Neuronal stem cell (in vitro differentiated cells): Measurements from ENCODE around the gene CASP12.

Experiments
- DNase-seq: peaks from one replicate; pipeline ENCODE4 v3.0.0-alpha.2; 2013; ENCODE audit warnings: low spot score
- H2AFZ ChIP-seq: one replicate; pipeline ENCODE4 v1.6.1; 2013; ENCODE audit warnings: mild to moderate bottlenecking, low read length, inconsistent platforms
- H2AK5ac ChIP-seq: 2 replicates; pipeline ENCODE4 v1.6.1; 2013; ENCODE audit warnings: low read depth, mild to moderate bottlenecking, inconsistent platforms, low read length, moderate library complexity, mixed read lengths
- H2BK120ac ChIP-seq: 2 replicates; pipeline ENCODE4 v1.6.1; 2013; ENCODE audit warnings: low read depth, mild to moderate bottlenecking, inconsistent platforms, low read length, moderate library complexity, mixed read lengths
- H2BK12ac ChIP-seq: one replicate; pipeline ENCODE4 v1.6.1; 2013; ENCODE audit warnings: low read length, inconsistent platforms
- H2BK15ac ChIP-seq: 2 replicates; pipeline ENCODE4 v1.6.1; 2013; ENCODE audit warnings: mild to moderate bottlenecking, low read length, inconsistent platforms, mixed read lengths
- H2BK5ac ChIP-seq: one replicate; pipeline ENCODE4 v1.6.1; 2013; ENCODE audit warnings: inconsistent platforms, mild to moderate bottlenecking, low read length, moderate library complexity
- H3K14ac ChIP-seq: one replicate; pipeline ENCODE4 v1.6.1; 2013; ENCODE audit warnings: low read length, inconsistent platforms
- H3K18ac ChIP-seq: 2 replicates; pipeline ENCODE4 v1.6.1; 2013; ENCODE audit warnings: low read length, inconsistent platforms
- H3K23ac ChIP-seq: 2 replicates; pipeline ENCODE4 v1.6.1; 2013; ENCODE audit warnings: low read depth, mild to moderate bottlenecking, mixed read lengths, low read length, inconsistent platforms; ENCODE audit not compliant: poor library complexity
- H3K27ac ChIP-seq: replicated peaks from 3 replicates; pipeline ENCODE4 v1.5.1; 2013; ENCODE audit warnings: low read length, inconsistent platforms
- H3K27me3 ChIP-seq, 3 experiments: 2 replicates each; pipeline ENCODE4 v1.6.1; 2013; ENCODE audit warnings: low read length in 3 of 3, mild to moderate bottlenecking in 2 of 3, inconsistent platforms in 1 of 3, low read depth in 1 of 3, mixed read lengths in 1 of 3, moderate library complexity in 1 of 3; ENCODE audit not compliant: control insufficient read depth in 3 of 3, insufficient read depth in 3 of 3
- H3K36me3 ChIP-seq, 2 donors: replicated peaks in 1 of 2; 2 replicates each; pipeline ENCODE4 v1.6.1; 2013; ENCODE audit warnings: low read length in 2 of 2; ENCODE audit not compliant: control insufficient read depth in 2 of 2, insufficient read depth in 2 of 2
- H3K4ac ChIP-seq: 2 replicates; pipeline ENCODE4 v1.6.1; 2013; ENCODE audit warnings: inconsistent platforms, mild to moderate bottlenecking, low read length, moderate library complexity
- H3K4me1 ChIP-seq, 2 donors: 1 replicate in 1 of 2; 2 replicates in 1 of 2; pipeline ENCODE4 v1.6.1; 2013; ENCODE audit warnings: low read length in 2 of 2, low read depth in 1 of 2; ENCODE audit not compliant: control insufficient read depth in 2 of 2, insufficient read depth in 1 of 2
- H3K4me2 ChIP-seq: one replicate; pipeline ENCODE4 v1.6.1; 2013; ENCODE audit warnings: mild to moderate bottlenecking, low read length, inconsistent platforms; ENCODE audit not compliant: insufficient read depth, poor library complexity, severe bottlenecking
- H3K4me3 ChIP-seq, 2 donors: 2 replicates each; pipeline ENCODE4 v1.5.1; 2013; ENCODE audit warnings: low read length in 2 of 2, mild to moderate bottlenecking in 2 of 2, inconsistent platforms in 1 of 2, moderate library complexity in 1 of 2
- H3K79me1 ChIP-seq: one replicate; pipeline ENCODE4 v1.6.1; 2013; ENCODE audit warnings: low read depth, mild to moderate bottlenecking, inconsistent platforms, low read length, moderate library complexity
- H3K9ac ChIP-seq: one replicate; pipeline ENCODE4 v1.6.1; 2013; ENCODE audit warnings: mild to moderate bottlenecking, low read depth, low read length, inconsistent platforms; ENCODE audit not compliant: poor library complexity
- H3K9me3 ChIP-seq, 2 donors: replicated peaks in 1 of 2; 2 replicates each; pipeline versions ENCODE3 to v1.6.1; 2013; ENCODE audit warnings: low read length in 2 of 2, mild to moderate bottlenecking in 2 of 2, inconsistent platforms in 1 of 2, low read depth in 1 of 2, mixed read lengths in 1 of 2, moderate library complexity in 1 of 2; ENCODE audit not compliant: control insufficient read depth in 2 of 2, insufficient read depth in 1 of 2
- H4K8ac ChIP-seq: one replicate; pipeline ENCODE4 v1.6.1; 2013; ENCODE audit warnings: low read depth, mild to moderate bottlenecking, inconsistent platforms, low read length, moderate library complexity
- H4K91ac ChIP-seq: one replicate; pipeline ENCODE4 v1.6.1; 2013; ENCODE audit warnings: low read length, low read depth, mild to moderate bottlenecking, inconsistent platforms; ENCODE audit not compliant: poor library complexity
- WGBS, 2 donors: extraction: QIAGEN DNeasy Blood & Tissue Kit; methylation state at CpG; one replicate each; pipeline ENCODE4 v1.1.7; 2013; ENCODE audit warnings: missing lambda C conversion rate in 2 of 2, mixed read lengths in 1 of 2; ENCODE audit not compliant: insufficient read length in 2 of 2, insufficient replicate concordance in 1 of 2; ENCODE audit errors: extremely low coverage in 2 of 2; 5-methylcytosine and 5-hydroxymethylcytosine counted together

The CASP12 gene

GRCh38 chr11:104925850-104926249 lies 27.6 kb upstream of the CASP12 start:
- H3K4me1 ChIP-seq = no peaks in the 10 kb centered on the region

DNA sequence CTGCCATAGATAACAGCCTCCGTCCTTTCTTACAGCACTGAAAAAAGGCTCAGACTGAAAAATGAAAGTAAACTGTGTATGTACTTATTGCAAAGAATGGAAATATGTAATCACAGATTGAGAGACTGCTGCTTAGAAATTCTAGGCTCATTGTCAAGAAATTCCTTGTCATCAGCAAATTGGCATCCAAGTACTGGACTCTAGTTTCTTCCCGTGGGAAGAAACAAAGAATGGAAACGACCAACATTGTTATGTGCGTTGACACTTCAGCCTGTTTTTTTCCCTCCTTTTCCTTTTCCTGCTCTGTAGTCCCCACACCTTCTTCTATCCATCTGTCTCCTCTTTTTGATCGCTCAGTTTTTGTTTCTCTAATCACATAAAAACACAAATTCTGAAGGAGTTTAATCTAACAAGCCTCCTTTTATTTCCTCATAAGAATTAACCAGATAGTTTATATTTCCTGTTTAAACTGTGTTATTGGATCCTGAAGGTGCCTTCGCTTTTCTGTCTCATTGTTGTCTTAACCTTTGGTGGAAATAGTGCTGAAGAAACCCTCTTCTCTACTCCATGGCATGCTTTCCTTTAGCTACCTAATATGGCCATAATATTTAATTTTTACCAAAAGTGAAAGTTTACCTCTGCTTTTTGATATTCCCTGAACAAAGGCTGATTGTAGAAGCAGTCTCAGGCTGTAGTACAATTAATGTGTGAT lies 20.0 kb upstream of the CASP12 start:
- Histone ChIP-seq H3K14ac (no peak overlapping the region), H3K4ac (no peak overlapping the region), H3K4me2 (no peak overlapping the region), H2BK120ac (no peak overlapping the region), H3K79me1 (no peaks in the 10 kb centered on the region), H3K23ac (no peak overlapping the region), H2AFZ (no peak overlapping the region), H2AK5ac (no peak overlapping the region), H3K9me3 (no peaks in the 10 kb centered on the region), H2BK12ac (no peak overlapping the region), H3K4me3 (no peak overlapping the region), H4K91ac (no peak overlapping the region), H3K27ac (no peak overlapping the region), H3K27me3 (no peaks in the 10 kb centered on the region), H2BK15ac (no peak overlapping the region), H3K4me1 (no peaks in the 10 kb centered on the region), H3K36me3 (no peaks in the 10 kb centered on the region), H4K8ac (no peak overlapping the region), H3K9ac (no peak overlapping the region), H2BK5ac (no peak overlapping the region), H3K18ac (no peak overlapping the region)
- DNase-seq = no peak
- WGBS, 2 donors = no CpG with 5 or more reads among the region's 6 CpGs

More at GRCh38 chr11:104925850-104926249, 27.6 kb upstream of the CASP12 start:
- Histone ChIP-seq H3K18ac (no peak overlapping the region), H3K79me1 (no peaks in the 10 kb centered on the region), H3K23ac (no peak overlapping the region), H3K4ac (no peak overlapping the region), H2BK5ac (no peak overlapping the region), H4K91ac (no peak overlapping the region), H2BK120ac (no peak overlapping the region), H3K9me3 (peaks cover 0 to 3% of the 10 kb centered on the region in 2 donors), H2BK12ac (no peak overlapping the region), H3K36me3 (no peaks in the 10 kb centered on the region), H3K27me3 (no peaks in the 10 kb centered on the region), H3K27ac (no peak overlapping the region), H3K9ac (no peak overlapping the region), H3K4me3 (no peak overlapping the region), H2AK5ac (no peak overlapping the region), H2BK15ac (no peak overlapping the region), H4K8ac (no peak overlapping the region), H2AFZ (peak overlapping the region; percentile 29), H3K4me2 (no peak overlapping the region), H3K14ac (no peak overlapping the region)
- no peak for DNase-seq
- WGBS, 2 donors = no CpG with 5 or more reads among the region's 6 CpGs

DNA sequence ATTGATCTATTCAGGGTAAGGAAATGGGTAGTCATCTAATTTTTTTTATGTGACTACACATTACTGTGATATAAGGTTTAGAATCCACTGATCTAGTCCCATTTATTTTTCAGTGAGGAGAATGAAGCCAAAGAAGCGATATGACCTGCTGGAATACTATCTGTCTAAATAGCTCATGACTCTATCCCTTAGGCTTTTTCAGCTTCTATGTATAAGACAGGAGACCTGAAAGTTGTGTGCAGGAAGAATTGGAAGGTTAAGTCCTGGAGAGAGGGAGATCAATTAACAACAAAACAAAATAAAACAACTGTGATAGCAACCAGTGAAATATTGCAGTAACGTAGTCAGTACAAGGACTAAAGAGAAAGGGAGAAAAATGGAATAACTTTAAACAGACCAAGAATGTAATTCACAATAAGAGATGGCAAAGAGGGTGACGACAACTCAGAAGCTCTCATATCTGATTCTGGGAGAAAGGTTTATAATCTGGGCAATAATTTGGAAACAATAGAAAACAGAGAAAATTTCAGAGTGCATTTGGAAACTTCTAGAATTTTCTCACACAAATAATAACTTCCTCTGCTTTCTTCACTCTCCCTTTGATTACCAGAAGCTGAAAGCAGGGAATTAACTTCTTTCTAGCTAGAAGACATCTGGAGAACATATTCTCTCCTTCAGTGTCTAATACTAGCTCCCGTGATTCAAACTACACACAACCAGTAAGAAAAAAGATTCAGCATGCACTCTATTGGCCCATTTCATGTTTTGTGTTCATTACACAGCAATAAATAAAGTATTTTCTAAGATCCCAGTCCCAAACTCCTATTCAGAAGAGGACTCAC lies 19.2 kb upstream of the CASP12 start:
- Histone ChIP-seq H3K18ac (no peak overlapping the region), H3K9me3 (no peaks in the 10 kb centered on the region), H3K27ac (no peak overlapping the region), H4K91ac (no peak overlapping the region), H2AK5ac (no peak overlapping the region), H3K14ac (no peak overlapping the region), H3K4me1 (no peaks in the 10 kb centered on the region), H2BK15ac (no peak overlapping the region), H3K23ac (no peak overlapping the region), H3K9ac (no peak overlapping the region), H4K8ac (no peak overlapping the region), H3K36me3 (no peaks in the 10 kb centered on the region), H3K4me2 (no peak overlapping the region), H2BK12ac (no peak overlapping the region), H3K4ac (no peak overlapping the region), H3K79me1 (no peaks in the 10 kb centered on the region), H3K4me3 (no peak overlapping the region), H2AFZ (no peak overlapping the region), H2BK5ac (no peak overlapping the region), H2BK120ac (no peak overlapping the region), H3K27me3 (no peaks in the 10 kb centered on the region)
- no CpG with 5 or more reads among the region's 4 CpGs for WGBS, 2 donors
- no peak for DNase-seq

GRCh38 chr11:104916442-104916841 lies 18.2 kb upstream of the CASP12 start:
- Histone ChIP-seq H2AFZ (no peak overlapping the region), H2AK5ac (no peak overlapping the region), H3K4me3 (no peak overlapping the region), H2BK12ac (no peak overlapping the region), H4K8ac (no peak overlapping the region), H3K79me1 (no peaks in the 10 kb centered on the region), H2BK15ac (no peak overlapping the region), H3K4me1 (no peaks in the 10 kb centered on the region), H3K9me3 (no peaks in the 10 kb centered on the region), H3K4ac (no peak overlapping the region), H3K9ac (no peak overlapping the region), H3K18ac (no peak overlapping the region), H3K27ac (no peak overlapping the region), H3K4me2 (no peak overlapping the region), H2BK120ac (no peak overlapping the region), H4K91ac (no peak overlapping the region), H3K36me3 (no peaks in the 10 kb centered on the region), H3K27me3 (no peaks in the 10 kb centered on the region), H2BK5ac (no peak overlapping the region), H3K14ac (no peak overlapping the region), H3K23ac (no peak overlapping the region)
- DNase-seq = no peak
